HG03571 (cell line): ENCODE results near the gene AIFM3.

ENCODE experiments used
- ATAC-seq: cut with Tn5 transposase; IDR thresholded peaks from one replicate; pipeline ENCODE4 v1.9.1; 2021; ENCODE audit not compliant: unreplicated experiment

The AIFM3 gene

DNA sequence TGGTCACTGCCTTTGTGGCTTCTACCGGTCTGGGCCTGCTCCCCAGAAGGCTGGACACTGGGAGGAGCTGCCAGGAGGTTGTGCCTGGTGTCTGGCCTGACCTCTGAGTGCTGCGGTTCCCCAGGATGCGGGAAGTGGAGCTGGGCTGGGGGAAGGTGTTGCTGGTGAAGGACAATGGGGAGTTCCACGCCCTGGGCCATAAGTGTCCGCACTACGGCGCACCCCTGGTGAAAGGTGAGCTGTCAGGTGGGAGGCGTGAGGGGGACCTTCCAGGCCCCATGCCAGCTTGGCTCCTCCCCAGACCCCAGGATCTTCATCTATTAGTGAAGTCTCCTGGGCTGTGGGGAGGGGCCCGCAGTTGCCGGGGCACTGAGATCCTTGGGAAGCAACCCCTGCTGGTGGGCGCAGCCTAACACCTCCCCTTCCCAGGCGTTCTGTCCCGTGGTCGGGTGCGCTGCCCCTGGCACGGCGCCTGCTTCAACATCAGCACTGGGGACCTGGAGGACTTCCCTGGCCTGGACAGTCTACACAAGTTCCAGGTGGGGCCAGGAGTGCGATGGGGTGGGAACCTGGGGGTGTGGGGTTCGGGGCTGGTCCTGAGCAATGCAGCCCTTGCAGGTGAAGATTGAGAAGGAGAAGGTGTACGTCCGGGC, 6.7 kb downstream of the AIFM3 start:
- ATAC-seq, result no peak

DNA sequence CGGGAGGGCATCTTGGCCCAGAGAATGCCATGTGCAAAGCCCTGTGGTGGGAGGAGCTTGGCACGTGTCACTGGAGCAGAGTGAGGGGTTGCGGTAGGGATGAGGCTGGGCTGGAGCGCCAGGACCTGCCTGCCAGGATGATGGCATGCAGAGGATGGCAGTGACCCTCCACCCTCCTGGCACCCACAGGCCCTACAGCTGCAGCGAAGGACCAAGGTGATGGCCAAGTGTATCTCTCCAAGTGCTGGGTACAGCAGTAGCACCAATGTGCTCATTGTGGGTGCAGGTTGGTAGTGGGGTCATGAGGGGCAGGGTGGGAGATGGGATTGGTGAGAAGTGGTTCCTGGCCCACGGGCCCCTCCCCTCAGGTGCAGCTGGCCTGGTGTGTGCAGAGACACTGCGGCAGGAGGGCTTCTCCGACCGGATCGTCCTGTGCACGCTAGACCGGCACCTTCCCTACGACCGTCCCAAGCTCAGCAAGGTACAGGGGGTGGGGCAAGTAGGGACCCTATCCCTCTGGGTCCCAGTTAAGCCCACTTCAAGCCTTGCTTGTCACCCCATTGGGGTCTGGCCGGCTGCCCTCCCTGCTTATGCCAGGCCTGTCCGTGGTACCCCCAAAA, 7.4 kb downstream of the AIFM3 start:
- ATAC-seq, result no peak

DNA sequence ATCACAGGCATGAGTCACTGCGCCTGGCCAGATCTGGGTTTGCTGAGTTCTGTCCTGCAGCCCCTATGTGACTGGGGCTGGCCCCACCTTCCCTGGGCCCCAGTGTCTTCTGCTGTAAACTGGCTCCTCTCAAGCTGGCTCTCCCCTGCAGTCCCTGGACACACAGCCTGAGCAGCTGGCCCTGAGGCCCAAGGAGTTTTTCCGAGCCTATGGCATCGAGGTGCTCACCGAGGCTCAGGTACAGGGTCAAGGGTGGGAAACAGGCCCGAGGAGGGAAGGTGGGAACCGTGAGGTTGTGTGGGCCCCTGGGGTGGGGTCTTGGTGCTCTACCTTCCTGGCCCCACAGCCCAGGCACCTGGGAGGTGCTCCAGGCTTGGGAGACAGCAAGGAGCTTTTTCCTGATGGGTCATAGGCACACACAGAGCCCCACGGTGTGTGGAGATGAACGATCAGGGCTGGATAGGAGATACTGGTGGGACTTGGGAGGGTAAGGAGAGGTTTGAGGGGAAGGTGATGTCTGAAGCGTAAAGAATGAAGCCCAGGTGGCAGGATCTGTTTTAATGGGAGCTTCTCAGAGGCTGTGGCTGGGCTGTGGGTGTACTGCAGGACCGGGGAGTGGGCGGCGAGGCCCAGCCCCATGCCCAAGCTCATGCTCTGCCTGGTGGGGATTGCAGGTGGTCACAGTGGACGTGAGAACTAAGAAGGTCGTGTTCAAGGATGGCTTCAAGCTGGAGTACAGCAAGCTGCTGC, 8.7 kb downstream of the AIFM3 start:
- no peak for ATAC-seq

DNA sequence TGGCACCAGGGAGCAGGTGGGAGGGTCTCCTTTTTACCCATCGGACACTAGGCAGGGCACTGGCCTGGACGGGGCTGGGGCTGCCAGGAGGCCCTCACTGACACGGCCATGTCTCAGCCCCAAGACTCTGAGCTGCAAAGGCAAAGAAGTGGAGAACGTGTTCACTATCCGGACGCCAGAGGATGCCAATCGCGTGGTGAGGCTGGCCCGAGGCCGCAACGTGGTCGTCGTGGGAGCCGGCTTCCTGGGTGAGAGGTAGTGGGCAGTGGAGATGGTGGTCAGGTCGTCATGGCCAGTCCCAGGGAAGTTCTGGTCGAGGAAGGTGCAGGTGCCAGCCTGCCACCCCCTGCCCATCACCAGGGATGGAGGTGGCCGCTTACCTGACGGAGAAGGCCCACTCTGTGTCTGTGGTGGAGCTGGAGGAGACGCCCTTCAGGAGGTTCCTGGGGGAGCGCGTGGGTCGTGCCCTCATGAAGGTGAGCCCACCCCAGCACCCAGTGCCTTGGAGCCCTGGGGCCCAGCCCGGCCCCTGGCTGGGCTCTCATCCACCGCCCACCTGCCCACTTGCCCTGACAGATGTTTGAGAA, 9.3 kb downstream of the AIFM3 start:
- ATAC-seq, result no peak

DNA sequence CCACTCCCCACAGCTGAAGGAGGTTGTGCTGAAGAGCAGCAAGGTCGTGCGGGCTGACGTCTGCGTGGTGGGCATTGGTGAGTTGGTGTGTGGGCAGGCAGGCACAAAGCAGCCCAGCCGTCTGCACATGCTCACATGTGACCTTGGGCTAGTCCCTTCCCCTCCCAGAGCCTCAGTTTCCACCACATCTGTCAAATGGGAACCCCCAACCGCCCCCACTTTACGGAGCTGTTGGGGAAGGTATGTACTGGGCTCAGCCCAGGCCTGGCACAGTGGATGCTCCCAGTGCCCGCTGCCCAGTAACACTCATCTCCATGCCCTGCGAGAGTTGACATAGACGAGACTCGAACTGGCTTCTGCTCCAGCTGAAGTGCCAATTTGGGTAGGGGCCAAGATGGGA, 10.0 kb downstream of the AIFM3 start:
- no peak for ATAC-seq

DNA sequence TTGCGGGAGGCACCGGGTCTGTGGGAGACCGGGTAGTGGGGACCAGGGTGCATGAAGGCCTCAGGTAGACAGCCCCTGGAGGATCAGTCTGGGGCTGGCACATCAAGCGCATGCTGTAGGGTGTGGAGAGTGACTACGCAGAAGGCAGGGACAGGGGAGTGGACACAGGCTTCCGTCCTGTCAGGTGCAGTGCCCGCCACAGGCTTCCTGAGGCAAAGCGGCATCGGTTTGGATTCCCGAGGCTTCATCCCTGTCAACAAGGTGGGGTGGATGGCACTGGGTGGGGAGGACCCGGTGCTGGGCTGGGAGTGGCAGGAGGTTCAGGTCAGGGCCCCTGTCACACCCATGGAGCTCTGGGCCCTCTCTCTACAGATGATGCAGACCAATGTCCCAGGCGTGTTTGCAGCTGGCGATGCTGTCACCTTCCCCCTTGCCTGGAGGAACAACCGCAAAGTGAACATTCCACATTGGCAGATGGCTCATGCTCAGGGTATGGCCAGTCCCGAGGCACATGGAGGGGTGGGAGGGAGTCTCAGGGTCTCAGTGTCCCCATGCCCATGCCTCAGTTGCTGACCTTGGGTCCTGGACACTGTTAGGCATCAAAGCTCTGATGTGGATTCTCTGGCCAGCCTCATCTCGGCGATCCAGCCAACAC, 10.6 kb downstream of the AIFM3 start:
- no peak for ATAC-seq

DNA sequence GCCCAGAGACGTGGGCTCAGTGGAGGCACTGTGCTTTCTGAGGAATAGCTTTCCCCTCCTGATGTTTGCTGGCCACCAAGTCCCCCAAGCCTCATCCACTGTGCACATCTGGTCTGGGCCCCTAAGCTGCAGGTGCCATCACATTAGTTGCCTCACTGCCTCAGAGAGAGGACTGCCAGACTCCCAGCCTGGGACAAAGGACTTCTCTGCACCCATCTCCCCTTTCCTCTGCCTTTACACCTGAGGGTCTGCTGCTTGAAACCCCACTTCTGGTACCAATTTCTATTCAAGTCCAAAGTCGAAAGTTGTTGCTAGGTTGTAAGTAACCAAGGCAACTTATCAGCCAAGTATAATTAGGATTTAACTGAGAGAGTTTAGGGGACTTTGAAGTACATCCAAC, 11.4 kb downstream of the AIFM3 start:
- ATAC-seq, result no peak

DNA sequence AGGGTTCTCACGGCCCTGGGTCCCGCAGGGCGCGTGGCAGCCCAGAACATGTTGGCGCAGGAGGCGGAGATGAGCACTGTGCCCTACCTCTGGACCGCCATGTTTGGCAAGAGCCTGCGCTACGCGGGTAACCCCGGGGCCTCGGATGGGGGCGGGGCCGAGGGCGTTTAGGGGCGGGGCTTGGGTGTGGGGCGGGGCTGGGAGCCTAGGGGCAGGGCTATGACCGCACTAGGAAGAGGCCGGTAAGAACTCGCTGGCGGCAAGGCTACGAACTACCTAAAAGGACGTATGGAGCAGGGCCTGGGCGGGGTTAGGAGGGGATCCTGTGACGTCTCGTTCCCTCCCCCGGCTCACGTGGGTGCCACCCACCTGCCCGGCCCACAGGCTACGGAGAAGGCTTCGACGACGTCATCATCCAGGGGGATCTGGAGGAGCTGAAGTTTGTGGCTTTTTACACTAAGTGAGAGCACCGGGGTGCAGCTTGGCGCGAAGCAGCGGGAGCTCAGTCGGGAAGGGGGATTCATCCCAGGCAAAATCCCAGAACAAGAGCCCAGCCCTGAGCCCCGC, 12.3 kb downstream of the AIFM3 start:
- no peak for ATAC-seq

DNA sequence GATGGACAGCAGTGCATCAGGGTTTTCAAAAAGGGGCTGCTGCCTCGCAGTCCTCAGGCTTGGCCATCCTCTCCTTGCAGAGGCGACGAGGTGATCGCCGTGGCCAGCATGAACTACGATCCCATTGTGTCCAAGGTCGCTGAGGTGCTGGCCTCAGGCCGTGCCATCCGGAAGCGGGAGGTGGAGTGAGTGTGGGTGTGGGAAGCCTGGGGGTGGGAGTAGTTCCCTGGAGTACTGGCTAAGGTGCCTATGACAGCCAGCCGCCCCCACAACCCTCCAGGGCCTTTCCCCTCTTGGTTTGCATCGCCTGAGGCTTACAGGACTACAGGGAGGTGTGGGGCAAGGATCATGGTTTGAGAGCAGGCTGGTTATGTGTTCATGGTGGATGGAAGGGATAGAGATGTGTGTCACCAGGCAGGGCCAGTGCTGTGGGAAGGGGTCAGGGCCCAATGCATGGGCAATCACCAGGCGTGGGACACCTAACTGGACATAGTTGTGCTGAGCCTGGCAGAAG, 12.9 kb downstream of the AIFM3 start:
- no peak for ATAC-seq

DNA sequence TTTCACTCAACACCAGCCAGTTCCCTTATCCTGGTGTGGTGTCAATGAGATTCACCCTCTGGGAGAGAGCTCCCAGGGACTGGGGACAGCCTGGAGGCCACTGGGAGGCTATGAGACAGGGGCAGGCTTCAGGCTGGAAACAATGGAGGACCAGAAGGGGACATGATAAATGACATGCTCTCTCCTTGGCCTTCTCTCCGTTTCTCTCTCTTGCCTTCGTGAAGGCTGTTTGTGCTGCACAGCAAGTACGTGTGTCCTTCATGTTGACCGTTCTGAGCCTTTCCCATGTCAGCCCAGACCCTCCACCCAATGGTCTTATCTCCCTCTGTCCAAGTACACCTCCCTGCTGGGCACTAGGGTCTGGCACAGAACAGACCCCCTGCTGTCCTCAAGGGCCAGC, 13.5 kb downstream of the AIFM3 start:
- no peak for ATAC-seq

DNA sequence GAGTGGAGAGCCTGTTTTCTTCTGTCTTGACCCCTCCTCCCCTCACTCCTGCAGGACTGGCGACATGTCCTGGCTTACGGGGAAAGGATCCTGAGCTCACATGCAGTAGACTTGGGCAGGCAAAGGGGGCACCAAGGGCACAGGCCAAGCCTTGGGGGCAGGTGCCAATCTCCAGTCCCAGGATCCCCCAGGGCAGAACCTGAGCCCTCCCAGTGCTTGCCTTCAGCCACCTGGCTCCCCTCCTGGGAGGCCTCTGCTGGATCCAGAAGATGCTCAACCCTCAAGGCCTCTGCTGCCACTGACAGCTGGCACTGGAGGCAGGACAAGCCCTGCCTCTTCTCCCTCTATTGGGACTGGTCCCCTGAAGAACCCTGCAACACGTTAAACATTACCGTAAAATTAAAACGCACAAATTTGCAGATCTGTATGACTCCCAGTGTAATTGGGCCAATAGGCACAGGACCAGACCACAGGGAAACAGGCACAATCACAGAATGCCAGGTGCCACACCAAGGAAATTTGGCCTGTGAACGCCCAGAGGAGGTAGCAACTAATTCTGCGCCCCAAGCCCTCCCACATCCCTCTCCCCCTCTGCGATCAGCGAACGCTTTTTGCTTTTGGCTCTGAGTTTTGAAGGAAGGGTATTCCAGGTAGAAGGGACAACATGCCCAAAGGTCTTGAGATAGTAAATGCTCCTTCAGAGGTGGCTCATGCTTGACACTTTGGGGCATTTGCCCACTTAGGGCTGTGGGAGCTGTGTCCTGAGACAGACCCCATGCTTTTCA, 14.1 kb downstream of the AIFM3 start:
- ATAC-seq, result no peak

DNA sequence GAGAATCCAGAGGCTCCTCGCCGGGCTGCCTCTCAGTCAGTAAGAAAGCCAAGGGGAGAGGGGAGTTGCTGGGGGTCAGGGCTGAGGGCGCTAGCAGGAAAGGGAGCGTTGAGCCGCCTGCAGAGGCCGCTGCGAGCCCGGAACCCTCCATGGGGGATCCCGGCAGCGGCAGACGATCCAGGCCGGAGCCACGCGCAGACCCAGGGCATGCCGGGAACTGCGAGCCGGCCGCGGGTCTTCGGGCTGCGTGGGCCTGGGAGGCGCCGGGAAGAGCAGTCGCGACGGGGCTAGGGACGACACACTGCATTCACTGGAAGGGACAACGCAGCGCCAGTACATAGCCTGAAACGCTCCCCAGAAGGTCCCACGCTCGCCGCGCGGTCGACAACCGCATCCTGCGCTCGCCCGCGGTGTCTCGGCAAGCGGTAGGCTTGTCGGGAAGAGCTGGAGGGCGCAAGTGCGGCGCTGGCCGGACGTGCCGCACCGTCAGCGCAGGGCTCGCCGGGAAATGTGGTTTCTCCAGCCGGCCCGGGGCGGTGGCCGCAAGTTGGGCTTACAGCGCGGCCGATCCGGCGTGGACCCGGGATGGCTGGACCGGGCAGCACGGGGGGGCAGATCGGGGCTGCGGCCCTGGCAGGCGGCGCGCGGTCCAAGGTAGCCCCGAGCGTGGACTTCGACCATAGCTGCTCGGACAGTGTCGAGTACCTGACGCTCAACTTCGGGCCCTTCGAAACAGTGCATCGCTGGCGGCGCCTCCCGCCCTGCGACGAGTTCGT, 14.9 kb downstream of the AIFM3 start, which contains the start of gene LZTR1:
TSS of gene LZTR1 (plus strand) at position 511 of the 776 bp plus-strand sequence. CDS start at position 586, 75 bp downstream.
- ATAC-seq, result peak; percentile 72

DNA sequence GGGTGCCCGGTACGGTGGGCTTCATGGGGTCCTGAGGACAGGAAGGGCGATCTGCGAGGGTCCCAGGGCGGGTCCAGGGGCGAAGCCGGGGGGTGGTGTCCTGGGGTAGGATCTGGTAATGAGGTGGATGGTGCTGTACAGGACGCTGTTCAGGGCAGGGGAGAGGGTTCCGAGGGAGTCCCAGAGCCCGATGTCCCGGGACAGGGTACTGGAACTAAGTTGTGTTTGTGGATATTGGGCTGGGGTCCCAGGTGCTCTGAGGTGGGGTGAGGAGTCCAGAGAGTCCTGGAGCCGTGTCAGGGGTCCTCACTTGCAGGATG, 15.5 kb downstream of the AIFM3 start:
- no peak for ATAC-seq

DNA sequence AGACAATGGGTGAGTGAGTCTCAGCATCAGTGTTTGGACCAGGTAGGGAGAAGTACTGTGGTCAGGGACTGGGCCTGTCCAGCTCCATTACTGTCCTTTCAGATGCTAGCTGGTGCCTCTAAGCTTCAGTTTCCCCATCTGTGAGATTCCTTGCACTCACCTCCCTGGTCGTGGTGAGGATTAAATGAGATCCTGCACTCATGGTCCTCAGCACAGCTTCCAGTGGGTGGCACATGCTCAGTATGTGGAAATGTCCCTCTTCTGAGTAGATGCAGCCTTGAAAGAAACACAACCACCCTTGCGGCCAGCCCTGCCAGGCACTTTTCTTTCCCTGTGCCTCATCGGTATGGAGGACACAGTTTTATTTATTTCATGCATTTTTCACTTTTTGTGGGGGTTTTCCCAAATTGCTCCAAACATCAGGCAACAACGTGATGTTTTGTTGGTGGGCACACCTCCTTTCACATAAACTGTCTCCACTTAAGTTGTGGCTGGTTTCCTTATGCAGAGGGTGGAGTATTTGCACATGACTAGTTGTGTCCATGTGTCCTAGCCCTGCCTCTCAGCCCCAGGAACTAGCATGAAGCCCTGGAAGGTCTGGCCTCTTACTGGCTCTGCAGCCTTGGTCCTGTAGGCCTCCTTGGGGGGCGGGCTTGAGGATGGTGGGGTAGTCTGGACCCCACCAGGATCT, 16.2 kb downstream of the AIFM3 start:
- ATAC-seq, result no peak

DNA sequence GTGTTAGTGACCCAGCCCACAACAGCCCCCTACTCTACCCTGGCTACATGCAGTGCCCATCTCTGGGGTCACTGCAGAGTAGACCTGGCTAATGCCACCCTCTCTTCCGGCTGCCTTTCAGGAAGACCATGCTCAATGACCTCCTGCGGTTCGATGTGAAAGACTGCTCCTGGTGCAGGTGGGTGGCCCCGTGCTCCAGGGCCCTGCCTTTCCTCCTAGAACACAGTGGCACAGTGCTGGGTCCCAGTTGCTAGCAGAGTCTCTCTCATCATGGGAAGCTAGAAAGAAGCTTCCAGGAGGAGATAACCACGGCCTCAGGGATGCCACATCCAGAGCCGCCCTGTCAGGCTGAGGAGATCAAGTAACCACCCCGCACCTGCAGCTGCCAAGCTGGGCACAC, 18.7 kb downstream of the AIFM3 start:
- ATAC-seq, result no peak

DNA sequence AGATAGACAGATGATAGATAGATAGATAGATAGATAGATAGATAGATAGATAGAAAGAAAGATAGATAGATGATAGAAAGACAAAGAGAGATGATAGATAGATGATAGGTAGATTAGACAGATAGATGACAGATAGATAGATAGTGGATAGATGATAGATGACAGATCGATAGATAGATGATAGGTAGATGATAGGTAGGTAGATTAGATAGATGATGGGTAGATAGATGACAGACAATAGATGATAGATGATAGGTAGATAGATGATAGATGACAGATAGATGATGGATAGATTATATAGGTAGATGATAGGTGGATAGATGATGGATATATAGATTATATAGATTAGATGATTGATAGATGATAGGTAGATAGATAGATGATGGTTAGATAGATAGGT, 19.3 kb downstream of the AIFM3 start:
- no peak for ATAC-seq

DNA sequence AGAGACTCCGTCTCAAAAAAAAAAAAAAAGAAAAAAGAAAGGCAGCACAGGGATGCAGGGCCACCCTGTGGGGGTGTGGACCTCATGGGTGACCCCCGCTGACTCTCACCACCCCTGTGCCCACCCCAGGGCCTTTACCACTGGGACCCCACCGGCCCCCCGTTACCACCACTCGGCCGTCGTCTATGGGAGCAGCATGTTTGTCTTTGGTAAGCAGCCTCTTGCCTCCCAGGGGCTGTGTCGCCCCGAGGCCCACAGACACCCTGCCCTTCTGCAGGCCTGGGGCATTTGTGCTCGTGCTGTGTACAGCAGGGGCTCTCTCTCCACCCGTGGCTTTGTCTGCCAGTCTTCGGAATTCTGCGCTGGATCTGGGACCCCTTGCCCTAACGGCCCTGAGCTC, 20.3 kb downstream of the AIFM3 start:
- ATAC-seq, result no peak

DNA sequence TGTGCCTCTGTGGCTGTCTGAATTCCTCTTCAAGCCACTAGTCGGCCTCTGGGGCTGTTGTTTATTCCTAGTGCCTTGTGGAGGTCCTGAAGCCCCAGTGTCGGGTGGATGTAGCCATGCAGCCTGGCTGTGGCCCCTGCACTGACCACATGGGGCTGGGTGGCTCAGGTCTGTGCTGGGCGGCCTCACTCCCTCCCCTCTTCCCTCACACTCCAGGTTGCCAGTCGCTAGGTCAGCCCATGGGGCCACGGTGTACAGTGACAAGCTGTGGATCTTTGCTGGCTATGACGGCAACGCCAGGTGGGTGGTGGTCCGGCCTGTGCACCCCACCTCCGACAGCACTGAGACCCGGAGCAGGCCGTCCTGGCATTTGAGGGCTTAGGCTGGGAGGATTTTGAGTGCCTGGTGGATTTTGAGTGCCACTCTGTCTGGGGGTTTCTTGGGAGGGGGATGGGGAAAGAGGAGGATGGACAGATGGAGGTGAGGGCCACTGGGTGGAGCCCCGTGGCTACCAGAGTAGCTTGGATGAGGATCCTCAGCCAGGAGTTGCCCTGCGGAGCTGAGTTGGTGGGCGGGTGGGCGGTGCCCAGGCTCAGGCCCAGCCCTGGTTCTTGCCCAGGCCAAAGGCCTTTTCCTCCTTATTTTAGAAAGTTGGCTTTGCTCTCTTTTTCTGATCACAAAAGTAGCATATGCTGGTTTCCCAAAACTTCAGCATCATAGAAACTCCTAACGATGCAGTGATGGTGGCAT, 21.7 kb downstream of the AIFM3 start:
- no peak for ATAC-seq
